Esophagus squamous epithelium (tissue), 4 donors: ENCODE measurements around the gene ADAM12.

Source experiments
- POLR2A ChIP-seq, 4 donors: fragments of 450-650 bp; IDR thresholded peaks; one replicate each; pipeline ENCODE4 v1.6.1; 2017; ENCODE audit warnings: antibody characterized with exemption in 4 of 4, mild to moderate bottlenecking in 4 of 4, moderate library complexity in 3 of 4
- TF ChIP-seq, protein P1 (sequence below), 6 experiments: fragments of 450-650 bp in 4 of 6; fragments of 200-600 bp in 2 of 6; sonication (generic) in 2 of 6; IDR thresholded peaks; one replicate each; pipeline ENCODE4 v1.5.1; 2016 to 2019; ENCODE audit warnings: antibody characterized with exemption in 6 of 6, mild to moderate bottlenecking in 4 of 6, moderate library complexity in 4 of 6

DNA sequence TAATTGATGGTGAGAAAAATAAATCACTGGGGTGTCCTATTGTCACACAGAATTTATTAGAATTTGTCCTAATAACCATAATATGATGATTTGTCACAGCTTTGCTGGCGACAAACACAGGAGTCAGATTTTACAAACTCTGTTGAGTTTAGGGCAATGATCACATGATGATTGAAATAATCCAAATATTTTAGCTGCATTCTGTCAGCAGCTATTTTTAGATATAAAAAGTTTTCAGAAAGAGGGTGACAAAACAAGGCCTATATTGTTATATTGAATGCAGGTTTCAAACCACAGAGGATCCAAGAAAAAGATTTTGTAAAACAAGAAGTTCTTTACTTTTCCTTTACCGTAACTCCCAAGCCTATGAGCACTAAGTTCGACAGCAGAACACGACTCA lies 178.8 kb downstream of the ADAM12 start:
- TF ChIP-seq, protein P1, sequence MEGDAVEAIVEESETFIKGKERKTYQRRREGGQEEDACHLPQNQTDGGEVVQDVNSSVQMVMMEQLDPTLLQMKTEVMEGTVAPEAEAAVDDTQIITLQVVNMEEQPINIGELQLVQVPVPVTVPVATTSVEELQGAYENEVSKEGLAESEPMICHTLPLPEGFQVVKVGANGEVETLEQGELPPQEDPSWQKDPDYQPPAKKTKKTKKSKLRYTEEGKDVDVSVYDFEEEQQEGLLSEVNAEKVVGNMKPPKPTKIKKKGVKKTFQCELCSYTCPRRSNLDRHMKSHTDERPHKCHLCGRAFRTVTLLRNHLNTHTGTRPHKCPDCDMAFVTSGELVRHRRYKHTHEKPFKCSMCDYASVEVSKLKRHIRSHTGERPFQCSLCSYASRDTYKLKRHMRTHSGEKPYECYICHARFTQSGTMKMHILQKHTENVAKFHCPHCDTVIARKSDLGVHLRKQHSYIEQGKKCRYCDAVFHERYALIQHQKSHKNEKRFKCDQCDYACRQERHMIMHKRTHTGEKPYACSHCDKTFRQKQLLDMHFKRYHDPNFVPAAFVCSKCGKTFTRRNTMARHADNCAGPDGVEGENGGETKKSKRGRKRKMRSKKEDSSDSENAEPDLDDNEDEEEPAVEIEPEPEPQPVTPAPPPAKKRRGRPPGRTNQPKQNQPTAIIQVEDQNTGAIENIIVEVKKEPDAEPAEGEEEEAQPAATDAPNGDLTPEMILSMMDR (IDR thresholded peaks at IDR 0.05): no peak
- no peak for TF ChIP-seq POLR2A (IDR thresholded peaks at IDR 0.05)
